Neural cell (in vitro differentiated cells): ENCODE results near the gene CBX6.

Experiments used
- EP300 ChIP-seq: fragments of 450-650 bp; conservative IDR thresholded peaks from 2 replicates; pipeline ENCODE4 v1.6.1; 2014; ENCODE audit warnings: antibody characterized with exemption, mild to moderate bottlenecking, moderate library complexity; ENCODE audit not compliant: poor library complexity, severe bottlenecking
- EZH2 ChIP-seq: fragments of 200-600, 300-800 bp; shearing (Covaris generic), sonication (generic); IDR thresholded peaks from 2 replicates; pipeline ENCODE4 v1.6.1; 2014; ENCODE audit warnings: antibody characterized with exemption, low read length, borderline replicate concordance, mild to moderate bottlenecking; ENCODE audit not compliant: insufficient read depth, poor library complexity, severe bottlenecking
- MXI1 ChIP-seq: fragments of 450-650 bp; conservative IDR thresholded peaks from 2 replicates; pipeline ENCODE4 v1.6.1; 2014; ENCODE audit warnings: antibody characterized with exemption, mild to moderate bottlenecking; ENCODE audit not compliant: poor library complexity, severe bottlenecking
- POLR2AphosphoS5 ChIP-seq: IDR thresholded peaks from 2 replicates; pipeline ENCODE4 v1.6.1; 2012
- RAD21 ChIP-seq: fragments of 450-650 bp; conservative IDR thresholded peaks from 2 replicates; pipeline ENCODE4 v1.6.1; 2014; ENCODE audit warnings: antibody characterized with exemption, mild to moderate bottlenecking, moderate library complexity
- TAF1 ChIP-seq: IDR thresholded peaks from 2 replicates; pipeline ENCODE4 v1.6.1; 2012; ENCODE audit warnings: low read depth
- TF ChIP-seq, protein P1 (sequence below): fragments of 450-650 bp; IDR thresholded peaks from 2 replicates; pipeline ENCODE4 v1.5.1; 2014; ENCODE audit warnings: antibody characterized with exemption, mild to moderate bottlenecking, moderate library complexity; ENCODE audit not compliant: poor library complexity, severe bottlenecking
- TF ChIP-seq, protein P2 (sequence below): IDR thresholded peaks from 2 replicates; pipeline ENCODE4 v1.6.1; 2012; ENCODE audit warnings: borderline replicate concordance

DNA sequence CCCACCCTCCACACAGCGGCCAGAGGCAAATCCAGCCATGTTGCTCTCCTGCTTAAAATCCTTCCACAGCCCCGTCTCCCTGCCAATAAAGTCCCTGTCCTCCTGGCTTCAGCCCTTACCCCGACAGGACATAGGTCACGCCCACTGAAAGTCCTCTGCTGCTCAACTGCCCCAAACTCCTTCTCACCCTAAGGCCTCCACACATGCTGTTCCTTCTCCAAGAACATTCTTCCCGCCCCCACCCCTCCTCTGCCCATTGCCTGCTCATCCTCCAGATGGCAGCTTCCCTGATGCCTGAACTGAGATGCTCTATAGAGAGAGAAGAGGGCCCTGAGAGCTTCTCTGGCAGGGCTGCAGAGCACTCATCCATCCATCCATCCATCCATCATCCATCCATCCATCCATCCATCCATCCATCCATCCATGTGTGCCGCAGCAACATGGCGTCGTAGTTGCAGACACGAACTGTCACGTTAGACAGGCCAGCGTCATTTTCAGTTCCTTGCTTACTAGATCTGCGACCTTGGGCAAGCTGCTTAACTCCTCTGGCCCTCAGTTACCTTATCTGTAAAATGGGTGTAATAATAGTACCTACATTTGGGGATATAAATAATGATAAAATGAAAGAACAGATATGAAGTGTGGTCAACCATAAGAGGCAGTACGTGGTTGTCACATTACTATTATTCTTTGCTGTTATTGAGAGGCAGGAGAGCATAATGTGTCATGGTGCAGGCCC is 37.6 kb downstream of the CBX6 start:
- TF ChIP-seq, protein P1, sequence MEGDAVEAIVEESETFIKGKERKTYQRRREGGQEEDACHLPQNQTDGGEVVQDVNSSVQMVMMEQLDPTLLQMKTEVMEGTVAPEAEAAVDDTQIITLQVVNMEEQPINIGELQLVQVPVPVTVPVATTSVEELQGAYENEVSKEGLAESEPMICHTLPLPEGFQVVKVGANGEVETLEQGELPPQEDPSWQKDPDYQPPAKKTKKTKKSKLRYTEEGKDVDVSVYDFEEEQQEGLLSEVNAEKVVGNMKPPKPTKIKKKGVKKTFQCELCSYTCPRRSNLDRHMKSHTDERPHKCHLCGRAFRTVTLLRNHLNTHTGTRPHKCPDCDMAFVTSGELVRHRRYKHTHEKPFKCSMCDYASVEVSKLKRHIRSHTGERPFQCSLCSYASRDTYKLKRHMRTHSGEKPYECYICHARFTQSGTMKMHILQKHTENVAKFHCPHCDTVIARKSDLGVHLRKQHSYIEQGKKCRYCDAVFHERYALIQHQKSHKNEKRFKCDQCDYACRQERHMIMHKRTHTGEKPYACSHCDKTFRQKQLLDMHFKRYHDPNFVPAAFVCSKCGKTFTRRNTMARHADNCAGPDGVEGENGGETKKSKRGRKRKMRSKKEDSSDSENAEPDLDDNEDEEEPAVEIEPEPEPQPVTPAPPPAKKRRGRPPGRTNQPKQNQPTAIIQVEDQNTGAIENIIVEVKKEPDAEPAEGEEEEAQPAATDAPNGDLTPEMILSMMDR: no peak
- TF ChIP-seq EP300 (no peak), EZH2 (no peak), RAD21 (no peak), TAF1 (no peak), MXI1 (no peak), POLR2AphosphoS5 (no peak)
- TF ChIP-seq, protein P2, sequence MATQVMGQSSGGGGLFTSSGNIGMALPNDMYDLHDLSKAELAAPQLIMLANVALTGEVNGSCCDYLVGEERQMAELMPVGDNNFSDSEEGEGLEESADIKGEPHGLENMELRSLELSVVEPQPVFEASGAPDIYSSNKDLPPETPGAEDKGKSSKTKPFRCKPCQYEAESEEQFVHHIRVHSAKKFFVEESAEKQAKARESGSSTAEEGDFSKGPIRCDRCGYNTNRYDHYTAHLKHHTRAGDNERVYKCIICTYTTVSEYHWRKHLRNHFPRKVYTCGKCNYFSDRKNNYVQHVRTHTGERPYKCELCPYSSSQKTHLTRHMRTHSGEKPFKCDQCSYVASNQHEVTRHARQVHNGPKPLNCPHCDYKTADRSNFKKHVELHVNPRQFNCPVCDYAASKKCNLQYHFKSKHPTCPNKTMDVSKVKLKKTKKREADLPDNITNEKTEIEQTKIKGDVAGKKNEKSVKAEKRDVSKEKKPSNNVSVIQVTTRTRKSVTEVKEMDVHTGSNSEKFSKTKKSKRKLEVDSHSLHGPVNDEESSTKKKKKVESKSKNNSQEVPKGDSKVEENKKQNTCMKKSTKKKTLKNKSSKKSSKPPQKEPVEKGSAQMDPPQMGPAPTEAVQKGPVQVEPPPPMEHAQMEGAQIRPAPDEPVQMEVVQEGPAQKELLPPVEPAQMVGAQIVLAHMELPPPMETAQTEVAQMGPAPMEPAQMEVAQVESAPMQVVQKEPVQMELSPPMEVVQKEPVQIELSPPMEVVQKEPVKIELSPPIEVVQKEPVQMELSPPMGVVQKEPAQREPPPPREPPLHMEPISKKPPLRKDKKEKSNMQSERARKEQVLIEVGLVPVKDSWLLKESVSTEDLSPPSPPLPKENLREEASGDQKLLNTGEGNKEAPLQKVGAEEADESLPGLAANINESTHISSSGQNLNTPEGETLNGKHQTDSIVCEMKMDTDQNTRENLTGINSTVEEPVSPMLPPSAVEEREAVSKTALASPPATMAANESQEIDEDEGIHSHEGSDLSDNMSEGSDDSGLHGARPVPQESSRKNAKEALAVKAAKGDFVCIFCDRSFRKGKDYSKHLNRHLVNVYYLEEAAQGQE: no peak
